GM13976 (cell line): ENCODE data around the gene PEAK1.

Experiments
- DNase-seq: peaks from one replicate; pipeline ENCODE4 v3.0.0; 2012; ENCODE audit warnings: low spot score
- CTCF ChIP-seq: IDR thresholded peaks from 2 replicates; pipeline ENCODE4 v1.5.1; 2012; ENCODE audit warnings: borderline replicate concordance, mild to moderate bottlenecking; ENCODE audit not compliant: insufficient read depth; ENCODE audit errors: extremely low read depth, missing control alignments, control extremely low read depth
- in situ Hi-C: fragments of 300-500 bp; cut with MboI; formaldehyde crosslinking; loops from one replicate; pipeline ENCODE4 v1.12.0; 2022; ENCODE audit warnings: low sequenced_read_pairs, mixed read lengths, inconsistent platforms; ENCODE audit not compliant: unreplicated experiment

PEAK1 gene

GRCh38 chr15:77221708-77222107 lies 198.2 kb downstream of the PEAK1 start:
- in situ Hi-C loops = no loop called here
- no peak for TF ChIP-seq CTCF
- no peak for DNase-seq

GRCh38 chr15:77221174-77221573 lies 198.7 kb downstream of the PEAK1 start:
- DNase-seq = no peak
- in situ Hi-C loops = no loop called here
- TF ChIP-seq CTCF = no peak

- no peak for DNase-seq
- in situ Hi-C loops = no loop called here
- no peak for TF ChIP-seq CTCF
These were observed 200.1 kb downstream of the PEAK1 start for GRCh38 chr15:77219841-77220240.

- in situ Hi-C loops = no loop called here
- TF ChIP-seq CTCF = no peak
These were observed 210.7 kb downstream of the PEAK1 start for GRCh38 chr15:77209221-77209620.

GRCh38 chr15:77208241-77208640 lies 211.7 kb downstream of the PEAK1 start:
- TF ChIP-seq CTCF = no peak
- in situ Hi-C loops = no loop called here
- no peak for DNase-seq

More at GRCh38 chr15:77209221-77209620, 210.7 kb downstream of the PEAK1 start:
- DNase-seq = no peak

- in situ Hi-C loops = no loop called here
- no peak for DNase-seq
- no peak for TF ChIP-seq CTCF
These were observed 218.2 kb downstream of the PEAK1 start for GRCh38 chr15:77201665-77202064.

GRCh38 chr15:77196381-77196780 lies 223.5 kb downstream of the PEAK1 start:
- in situ Hi-C loops = no loop called here
- TF ChIP-seq CTCF = no peak

More at GRCh38 chr15:77196381-77196780, 223.5 kb downstream of the PEAK1 start:
- DNase-seq = no peak
